K562 (cell line): ENCODE measurements around the gene PIGV. TPM values are rescaled to one million over a fixed set of nuclear protein-coding genes. Genes with fewer than 3 reads are reported as not detected.

Experiments used
- CBFA2T2 ChIP-seq: fragments of 450-650 bp; conservative IDR thresholded peaks from 2 replicates; pipeline ENCODE4 v1.6.1; 2017; ENCODE audit warnings: mild to moderate bottlenecking
- CBX3 ChIP-seq, 2 experiments: IDR thresholded peaks; 1 replicate in 1 of 2; 2 replicates in 1 of 2; pipeline ENCODE4 v1.6.1; 2012; ENCODE audit warnings: inconsistent platforms in 2 of 2, low read length in 2 of 2, borderline replicate concordance in 1 of 2, control low read depth in 1 of 2
- CHD2 ChIP-seq: IDR thresholded peaks from 2 replicates; pipeline ENCODE4 v1.6.1; 2011; ENCODE audit warnings: low read depth, low read length
- CUX1 ChIP-seq: fragments of 200-800 bp; sonication (Bioruptor generic); IDR thresholded peaks from 2 replicates; pipeline ENCODE4 v1.6.1; 2016; ENCODE audit warnings: missing genetic modification characterization, missing compliant biosample characterization
- ELF2 ChIP-seq: fragments of 250-450 bp; sonication (Bioruptor Pico); IDR thresholded peaks from 2 replicates; pipeline ENCODE4 v1.5.0; 2021; ENCODE audit warnings: mild to moderate bottlenecking
- HDAC1 ChIP-seq, 2 experiments: fragments of 450-650 bp; IDR thresholded peaks; 2 replicates each; pipeline ENCODE4 v1.6.1; 2016 to 2017; ENCODE audit warnings: inconsistent platforms in 1 of 2, mild to moderate bottlenecking in 1 of 2, moderate library complexity in 1 of 2
- IRF9 ChIP-seq: fragments of 450-650 bp; IDR thresholded peaks from 2 replicates; pipeline ENCODE4 v1.6.1; 2016; ENCODE audit warnings: missing biosample characterization, missing genetic modification characterization
- LEF1 ChIP-seq: fragments of 450-650 bp; IDR thresholded peaks from 2 replicates; pipeline ENCODE4 v1.6.1; 2016; ENCODE audit warnings: mild to moderate bottlenecking
- PHB2 ChIP-seq: fragments of 450-650 bp; IDR thresholded peaks from 2 replicates; pipeline ENCODE4 v1.6.1; 2017; ENCODE audit warnings: low read depth
- PTBP1 ChIP-seq: fragments of 200-400 bp; formaldehyde crosslinking; IDR thresholded peaks from 2 replicates; pipeline ENCODE4 v1.6.1; 2017; ENCODE audit warnings: low read depth, low read length
- RBBP5 ChIP-seq: fragments of 200-600 bp; sonication (generic); IDR thresholded peaks from 2 replicates; pipeline ENCODE4 v1.6.1; 2012; ENCODE audit warnings: borderline replicate concordance, mild to moderate bottlenecking, low read length, control low read depth, inconsistent platforms; ENCODE audit not compliant: insufficient read depth, poor library complexity, severe bottlenecking
- RUNX1 ChIP-seq: sonication (generic); IDR thresholded peaks from 2 replicates; pipeline ENCODE4 v1.6.1; 2016; ENCODE audit warnings: antibody characterized with exemption, low read depth
- SPI1 ChIP-seq: IDR thresholded peaks from 2 replicates; pipeline ENCODE4 v1.6.1; 2011; ENCODE audit warnings: low read depth, low read length, control low read depth, borderline replicate concordance
- TCF3 ChIP-seq: sonication (generic); formaldehyde crosslinking; IDR thresholded peaks from 2 replicates; pipeline ENCODE4 v1.4.0; 2020; ENCODE audit warnings: mild to moderate bottlenecking, missing genetic modification reagents
- TCF7 ChIP-seq: sonication (generic); IDR thresholded peaks from 2 replicates; pipeline ENCODE4 v1.6.1; 2016; ENCODE audit warnings: antibody characterized with exemption, borderline replicate concordance
- ZBTB11 ChIP-seq, 3 experiments: fragments of 200-800 bp in 1 of 3; fragments of 250-450 bp in 1 of 3; fragments of 450-650 bp in 1 of 3; sonication (Bioruptor Pico) in 1 of 3; sonication (Bioruptor generic) in 1 of 3; formaldehyde crosslinking in 1 of 3; IDR thresholded peaks; 2 replicates each; pipeline versions ENCODE4 v1.6.1 to v1.8.0; 2016 to 2022; ENCODE audit warnings: mild to moderate bottlenecking in 2 of 3, missing genetic modification characterization in 2 of 3, missing compliant biosample characterization in 1 of 3, moderate library complexity in 1 of 3
- ZBTB9 ChIP-seq: fragments of 450-650 bp; formaldehyde crosslinking; IDR thresholded peaks from 2 replicates; pipeline ENCODE4 v1.4.0; 2020; ENCODE audit warnings: mild to moderate bottlenecking, moderate library complexity
- ZNF77 ChIP-seq: fragments of 250-450 bp; sonication (Bioruptor Pico); IDR thresholded peaks from 2 replicates; pipeline ENCODE4 v1.5.0; 2020
- polyA plus RNA-seq, 8 experiments: library from polyadenylated mRNA; depleted of rRNA in 4 of 8; stranded (reverse) in 5 of 8; unstranded in 3 of 8; fragments of >200 nt; fragmentation: Nextera tagmentation in 2 of 8; fragmentation: Illumina TruSeq in 1 of 8; extraction: Ambion mirVana in 2 of 8; extraction: Trizol in 1 of 8; gene quantifications; 2 replicates each; pipeline versions ENCODE4 v1.2.1 to v1.2.3, GENCODE V29; 2011 to 2014; ENCODE audit warnings: inconsistent platforms in 1 of 8, missing spikeins in 1 of 8
- total RNA-seq, 7 experiments: library from RNA; depleted of rRNA in 6 of 7; stranded (reverse); fragments of >200 nt in 6 of 7; fragmentation: Illumina TruSeq in 2 of 7; extraction: Trizol in 2 of 7; gene quantifications; 2 replicates each; pipeline versions ENCODE4 v1.2.1 to v1.2.3, GENCODE V29; 2011 to 2021; ENCODE audit warnings: low replicate concordance in 1 of 7

PIGV gene
- total and polyA plus RNA-seq, 9 of the 15 experiments (the other 6 are each of a cell fraction or from before 2014, with no cell fraction given) = 8.4 to 21.8 (median 11.7) TPM

- no peak for TF ChIP-seq CHD2
- TF ChIP-seq IRF9 = no peak
- no peak for TF ChIP-seq CUX1 (CRISPR knock-in tag)
- TF ChIP-seq RUNX1 = peak; percentile 85; the same call in 1 of the 2 replicates
- TF ChIP-seq ELF2 (CRISPR knock-in tag) = no peak
- TF ChIP-seq ZNF77 (CRISPR knock-in tag) = no peak
- peak; percentile 99 for TF ChIP-seq TCF3 (CRISPR knock-in tag)
- TF ChIP-seq HDAC1 (IDR thresholded peaks at IDR 0.05) = peak; percentile 15 to 87; a peak in 3 of 4 replicates
- peak; percentile 99 for TF ChIP-seq CBFA2T2
- TF ChIP-seq SPI1 = no peak
- TF ChIP-seq LEF1 = peak; percentile 89
- TF ChIP-seq ZBTB9 (CRISPR knock-in tag) = peak; percentile 76
- TF ChIP-seq PHB2 = 0 out of 2 replicates have a peak, but pooled peaks have one; percentile 66
- TF ChIP-seq CBX3 (IDR thresholded peaks at IDR 0.05; ENCODE audit: borderline replicate concordance in 1 of 2, low read length in 2 of 2) = peak in 1 of 2 experiments; percentile 80; a peak in 2 of 3 replicates
- TF ChIP-seq RBBP5 = peak; percentile 25
- peak in 1 of 3 experiments; percentile 83; a peak in 2 of 6 replicates for TF ChIP-seq ZBTB11 (CRISPR knock-in tag; IDR thresholded peaks at IDR 0.05)
- peak; percentile 92 for TF ChIP-seq TCF7
- TF ChIP-seq PTBP1 = no peak
Observed at GRCh38 chr1:26791626-26792025, 3.9 kb downstream of the PIGV start (continued).
